Measurements from ENCODE around the gene YEATS4.

The YEATS4 gene

DNA sequence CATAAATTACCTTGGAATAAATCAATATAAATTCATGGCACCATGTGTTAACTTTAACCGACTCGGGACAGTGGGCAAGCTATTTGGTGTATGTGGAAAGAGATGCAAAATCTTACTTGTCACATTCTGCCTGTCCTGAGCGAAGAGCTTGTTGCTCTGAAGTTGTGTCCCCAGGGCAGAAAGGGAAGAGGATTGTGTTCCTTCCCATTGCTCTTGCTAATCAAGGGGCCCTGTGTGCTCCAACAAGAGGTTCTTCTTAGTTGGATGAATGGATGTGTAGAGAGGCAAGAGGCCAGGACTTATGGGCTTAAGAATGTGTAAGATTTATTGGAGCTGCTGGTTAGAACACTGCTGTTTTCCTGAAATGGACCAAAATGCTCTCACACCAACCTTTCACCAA is 74.1 kb downstream of the YEATS4 start:
- DNase-seq (ENCODE audit: low read depth in 2 of 2), result no peak

DNA sequence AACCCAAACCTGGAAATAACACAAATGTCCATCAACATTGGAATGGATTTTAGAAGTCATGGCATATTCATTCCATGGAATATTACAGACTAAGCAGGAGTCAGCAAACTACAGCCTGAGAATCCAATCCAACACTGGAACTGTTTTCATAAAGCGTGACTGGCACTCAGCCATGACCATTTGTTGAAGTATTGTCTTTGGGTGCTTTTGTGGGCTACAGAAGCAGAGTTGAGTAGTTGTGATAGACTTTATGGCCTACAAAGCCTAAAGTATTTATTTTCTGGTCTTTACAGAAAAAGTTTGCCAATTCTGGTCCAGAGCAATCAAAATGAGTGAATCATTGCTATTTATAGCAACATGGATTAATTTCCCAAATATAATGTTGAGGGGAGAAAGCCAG is 76.1 kb downstream of the YEATS4 start:
- DNase-seq (ENCODE audit: low read depth in 2 of 2), result no peak

GRCh38 chr12:69437073-69437472 is 77.5 kb downstream of the YEATS4 start:
- DNase-seq (ENCODE audit: low read depth in 2 of 2), result no peak

DNA sequence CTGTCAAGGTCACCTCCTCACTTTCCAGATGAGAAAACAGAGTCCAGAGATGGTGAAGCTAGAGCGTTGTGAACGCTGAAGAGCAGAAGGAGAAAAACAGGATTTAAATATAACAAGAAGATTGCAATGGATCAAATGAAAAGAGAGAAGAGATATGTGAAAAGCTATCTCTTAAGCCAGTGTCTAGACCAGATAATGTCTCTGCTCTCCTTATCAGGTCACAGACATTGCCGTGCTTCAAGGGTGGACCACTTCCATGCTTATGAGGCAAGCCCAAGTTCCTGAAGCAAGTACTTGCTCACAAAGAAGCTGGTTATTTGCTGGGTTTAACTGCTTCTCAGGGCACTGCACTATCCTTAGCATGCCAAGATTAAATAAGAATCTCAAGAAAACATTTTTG is 79.0 kb downstream of the YEATS4 start:
- no peak for DNase-seq (ENCODE audit: low read depth in 2 of 2)

DNA sequence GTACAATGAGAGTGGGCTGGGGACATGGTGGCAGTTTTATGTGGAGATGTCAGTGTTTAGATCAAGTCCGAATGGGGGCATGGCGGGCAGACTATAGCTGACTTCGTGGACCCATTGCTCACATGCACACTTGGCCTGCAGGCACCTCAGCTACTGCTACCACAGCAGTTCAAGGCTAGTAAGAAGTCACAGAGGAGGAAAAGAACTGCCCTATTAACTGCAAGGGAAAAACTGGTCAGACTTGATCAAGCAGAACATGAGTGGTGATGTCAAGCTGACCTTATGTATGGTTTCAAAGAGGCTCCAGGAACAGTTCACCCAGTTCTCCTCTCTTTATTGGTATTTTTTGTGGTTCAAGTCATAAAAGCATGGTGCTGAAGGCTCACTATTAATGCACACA is 80.5 kb downstream of the YEATS4 start:
- DNase-seq (ENCODE audit: low read depth in 2 of 2), result no peak
